CD4-positive, alpha-beta T cell treated with Interleukin-10 for 1 hour (primary cell): ENCODE measurements around the gene CSTPP1.

Experiments
- DNase-seq: peaks from one replicate; pipeline ENCODE4 v3.0.0-alpha.2; 2020

The CSTPP1 gene, protein sequence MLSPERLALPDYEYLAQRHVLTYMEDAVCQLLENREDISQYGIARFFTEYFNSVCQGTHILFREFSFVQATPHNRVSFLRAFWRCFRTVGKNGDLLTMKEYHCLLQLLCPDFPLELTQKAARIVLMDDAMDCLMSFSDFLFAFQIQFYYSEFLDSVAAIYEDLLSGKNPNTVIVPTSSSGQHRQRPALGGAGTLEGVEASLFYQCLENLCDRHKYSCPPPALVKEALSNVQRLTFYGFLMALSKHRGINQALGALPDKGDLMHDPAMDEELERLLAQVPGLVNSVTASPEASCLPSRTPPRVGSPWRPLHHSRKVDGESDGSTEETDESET

DNA sequence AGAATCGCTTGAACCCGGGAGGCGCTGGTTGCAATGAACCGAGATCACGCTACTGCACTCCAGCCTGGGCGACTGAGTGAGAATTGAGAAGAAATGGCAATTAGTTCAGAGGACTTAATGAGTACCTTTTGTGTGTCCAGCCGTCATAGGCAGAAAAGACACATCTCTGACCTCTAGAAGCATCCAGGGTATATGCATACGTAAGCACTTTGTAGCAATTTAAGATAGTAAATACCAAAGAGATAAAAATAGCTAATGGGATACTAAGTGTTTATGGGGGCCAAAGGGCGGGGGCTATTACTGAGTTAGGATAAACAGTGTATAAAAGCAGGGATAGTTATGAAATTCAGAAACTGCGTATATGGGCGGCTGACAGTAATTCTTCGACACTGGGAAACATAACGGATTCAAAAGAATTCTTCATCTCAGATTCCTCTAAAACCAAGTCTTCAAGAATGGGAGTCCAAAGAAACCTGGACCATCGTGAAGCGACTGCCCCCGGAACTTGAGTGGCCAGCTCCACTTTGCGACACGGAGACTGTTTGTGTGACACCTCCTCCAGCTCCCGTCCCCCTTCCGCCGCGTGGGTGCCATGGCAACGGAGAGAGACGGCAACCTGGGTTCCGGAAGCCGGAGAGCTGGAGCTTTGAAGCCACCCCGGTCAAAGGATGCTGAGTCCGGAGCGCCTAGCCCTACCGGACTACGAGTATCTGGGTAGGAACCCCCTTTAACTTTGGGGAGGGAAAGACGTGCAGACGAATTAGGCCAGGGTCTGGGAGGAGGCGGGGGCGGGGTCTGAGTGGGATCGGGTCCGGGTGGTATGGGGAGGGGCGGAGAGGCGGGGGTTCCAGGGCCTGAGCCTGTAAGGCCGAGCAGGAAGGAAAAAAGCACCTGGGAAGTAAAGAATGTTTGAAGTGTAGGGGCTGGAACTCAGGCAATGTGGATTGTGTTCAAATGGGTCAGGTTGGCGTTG lies at the start of gene CSTPP1:
Gene CSTPP1, plus strand, starts transcription at position 624 of the 973 bp plus-strand sequence. Its CDS starts 45 bp downstream, at position 669.
- peak; percentile 92 for DNase-seq

DNA sequence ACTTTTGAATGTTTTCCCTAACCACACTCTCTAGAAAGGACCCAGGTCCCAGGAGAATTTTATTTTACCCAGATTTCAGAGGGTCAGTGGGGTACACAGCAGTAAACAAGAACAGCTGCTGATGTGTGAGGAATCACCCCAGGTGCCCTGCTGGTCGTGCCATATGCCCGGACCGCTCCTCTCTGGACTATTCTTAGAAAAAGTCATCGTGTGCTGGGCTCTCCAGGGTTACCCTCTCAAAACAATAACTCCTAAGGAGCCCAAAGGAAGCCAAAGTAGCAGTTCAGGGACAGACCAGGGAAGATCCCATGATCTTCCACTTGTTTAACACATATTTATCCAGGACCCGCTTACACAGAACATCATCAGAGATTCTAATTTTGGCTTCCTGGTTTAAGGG lies 47.9 kb upstream of the CSTPP1 start:
- DNase-seq, result no peak

DNA sequence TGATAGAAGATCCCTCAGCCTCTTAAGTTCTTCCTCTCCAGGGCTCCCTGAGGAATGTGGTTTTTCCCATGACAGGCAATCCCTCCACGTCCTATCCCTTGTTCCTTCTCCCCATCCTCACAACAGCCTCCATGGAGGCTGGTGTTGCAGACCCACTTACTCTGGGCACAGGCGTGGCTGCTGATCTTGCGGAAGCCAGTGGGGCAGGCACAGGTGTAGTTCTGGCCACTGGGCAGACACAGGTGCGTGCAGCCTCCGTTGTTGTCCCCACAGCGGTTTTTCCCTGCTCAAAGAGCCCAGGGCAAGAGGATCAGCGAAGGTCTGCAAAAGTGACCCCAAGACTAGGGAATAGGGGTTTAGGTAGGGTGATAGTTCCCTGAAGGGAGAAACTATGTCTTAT lies 47.3 kb upstream of the CSTPP1 start:
- no peak for DNase-seq

DNA sequence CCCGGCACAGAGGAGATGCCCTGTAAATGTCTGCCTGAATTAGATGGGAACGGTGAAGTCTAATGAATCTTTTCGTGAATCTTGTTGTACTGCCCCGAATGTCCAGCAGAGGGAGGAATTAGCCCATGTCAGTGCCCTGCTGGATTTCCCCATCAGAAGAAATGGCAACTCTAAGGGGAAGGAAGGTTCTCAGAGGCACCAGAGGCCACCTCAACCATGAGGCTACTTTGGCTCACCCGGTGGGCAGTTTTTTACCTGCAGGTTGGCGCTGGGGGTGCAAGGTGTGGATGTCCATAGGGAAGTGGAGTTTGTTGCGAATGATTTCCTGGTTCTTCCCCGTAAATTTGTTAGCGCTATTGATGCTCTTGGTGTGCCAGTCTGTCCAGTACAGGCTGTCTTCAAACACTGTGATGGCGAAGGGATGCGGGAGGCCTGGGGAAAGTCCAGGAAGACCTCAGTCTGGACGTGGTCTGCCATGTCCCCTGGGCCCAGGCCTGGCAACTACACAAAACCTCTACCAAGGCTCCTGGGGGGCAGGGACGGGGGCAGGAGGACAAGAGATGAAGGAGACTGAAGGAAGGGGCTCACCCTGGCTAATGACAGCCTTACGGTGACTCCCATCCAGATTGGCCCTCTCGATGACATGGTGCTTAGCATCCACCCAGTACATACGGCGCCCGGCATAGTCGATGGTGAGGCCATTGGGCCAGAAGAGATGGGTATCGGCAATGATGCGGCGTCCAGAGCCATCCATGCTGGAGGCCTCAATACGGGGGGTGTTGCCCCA lies 46.7 kb upstream of the CSTPP1 start:
- peak; percentile 78 for DNase-seq

DNA sequence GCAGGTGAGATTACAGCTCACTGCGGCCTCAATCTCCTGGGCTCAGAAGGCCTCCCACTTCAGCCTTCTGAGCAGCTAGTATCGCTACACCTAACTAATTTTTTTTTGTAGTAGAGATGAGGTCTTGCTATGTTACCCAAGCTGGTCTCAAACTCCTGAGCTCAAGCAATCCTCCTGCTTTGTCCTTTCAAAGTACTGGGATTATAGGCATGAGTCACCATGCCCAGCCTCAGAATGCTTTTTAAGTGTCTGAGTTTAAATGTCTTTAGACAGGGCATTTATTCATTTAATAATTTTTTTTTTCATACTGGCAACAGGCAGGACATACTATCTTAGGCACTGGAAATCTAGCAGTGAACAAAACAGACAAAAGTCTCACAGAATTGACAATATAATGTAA lies 45.9 kb upstream of the CSTPP1 start:
- no peak for DNase-seq

DNA sequence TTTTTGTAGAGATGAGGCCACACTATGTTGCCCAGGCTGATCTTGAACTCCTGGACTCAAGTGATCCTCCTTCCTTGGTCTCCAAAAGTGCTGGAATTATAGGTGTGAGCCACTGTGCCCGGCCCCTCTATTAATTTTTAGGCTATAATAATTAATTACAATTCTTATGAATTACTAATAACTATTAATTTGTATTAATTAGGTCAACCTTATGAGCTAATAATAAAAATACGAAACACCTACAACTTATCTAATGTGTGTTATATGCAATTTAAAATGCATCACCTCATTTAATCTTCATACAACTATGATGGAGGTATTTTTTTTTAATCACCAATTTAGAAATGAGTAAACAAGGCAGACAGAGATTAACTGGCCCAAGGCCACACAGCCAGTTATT lies 44.5 kb upstream of the CSTPP1 start:
- DNase-seq, result no peak

DNA sequence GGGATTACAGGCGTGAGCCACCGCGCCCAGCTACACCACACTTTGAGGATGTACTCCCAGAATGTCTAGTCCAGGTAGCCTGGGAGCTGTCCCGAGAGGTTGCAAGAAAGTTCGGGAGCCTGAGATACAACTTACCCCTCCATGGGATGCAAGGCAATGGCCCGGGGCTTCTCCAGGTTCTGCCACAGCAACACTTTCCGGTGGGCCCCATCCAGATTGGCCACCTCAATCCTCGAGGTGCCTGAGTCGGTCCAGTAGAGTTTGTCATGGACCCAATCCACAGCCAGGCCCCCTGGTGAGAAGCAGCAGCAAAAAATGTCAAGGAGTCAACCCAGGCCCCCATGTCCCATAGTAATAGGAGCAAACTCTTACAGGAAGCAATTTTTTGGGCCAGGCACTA lies 43.7 kb upstream of the CSTPP1 start:
- DNase-seq, result no peak

DNA sequence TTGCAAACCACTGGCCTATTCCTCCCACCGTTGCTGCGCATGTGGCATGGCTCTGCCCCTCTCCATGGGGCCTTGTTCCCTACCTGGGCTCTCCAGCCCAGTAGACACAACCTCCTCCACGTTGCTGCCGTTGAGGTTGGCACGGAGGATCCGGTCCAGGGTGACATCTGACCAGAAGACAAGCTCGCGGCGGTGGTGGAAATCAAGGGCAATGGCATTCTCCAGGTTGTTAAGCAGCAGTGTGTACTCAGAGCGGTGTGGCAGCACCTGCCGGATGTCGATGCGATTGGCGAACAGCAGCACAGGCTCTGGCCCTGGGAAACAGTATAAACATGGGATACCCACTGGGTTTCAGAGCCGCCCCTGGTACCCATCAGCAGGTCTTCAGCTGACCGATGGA lies 42.1 kb upstream of the CSTPP1 start:
- DNase-seq, result no peak

DNA sequence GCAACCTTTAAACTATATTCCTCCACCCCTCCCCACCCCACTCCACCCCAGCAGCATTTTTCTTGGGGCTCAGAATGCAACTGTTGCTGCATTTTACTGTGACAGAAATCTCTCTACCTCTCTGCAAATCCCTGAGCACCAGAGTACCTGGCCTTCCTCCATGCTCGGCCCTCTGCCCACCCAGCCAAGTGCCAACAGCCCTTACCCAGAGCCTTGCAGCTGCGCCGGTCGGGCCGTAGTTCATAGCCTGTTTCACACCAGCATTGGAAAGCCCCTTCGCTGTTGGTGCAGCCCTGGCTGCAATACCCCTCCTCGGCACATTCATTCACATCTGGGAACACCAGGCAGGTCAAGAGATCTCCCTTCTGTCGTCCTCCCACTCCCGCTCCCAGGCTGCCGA lies 41.6 kb upstream of the CSTPP1 start:
- DNase-seq, result no peak

DNA sequence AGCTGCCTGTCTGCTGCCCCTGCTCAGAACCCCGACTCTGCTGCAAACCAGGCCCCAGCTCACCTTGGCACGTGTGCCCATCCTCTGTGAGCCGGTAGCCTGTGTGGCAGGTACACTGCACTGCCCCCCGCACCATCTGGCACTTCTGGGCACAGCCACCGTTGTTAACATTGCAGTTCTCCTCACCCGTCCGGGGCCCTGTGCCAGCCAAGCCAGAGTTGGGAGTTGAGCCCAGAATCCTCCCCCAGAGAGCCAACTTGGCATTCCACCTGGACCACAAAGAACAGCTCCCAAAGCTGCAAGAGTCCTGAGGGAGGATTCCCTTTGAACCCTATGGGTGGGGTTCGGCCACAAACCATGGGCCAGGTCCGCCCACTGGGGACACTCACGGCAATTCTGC lies 40.7 kb upstream of the CSTPP1 start:
- no peak for DNase-seq

DNA sequence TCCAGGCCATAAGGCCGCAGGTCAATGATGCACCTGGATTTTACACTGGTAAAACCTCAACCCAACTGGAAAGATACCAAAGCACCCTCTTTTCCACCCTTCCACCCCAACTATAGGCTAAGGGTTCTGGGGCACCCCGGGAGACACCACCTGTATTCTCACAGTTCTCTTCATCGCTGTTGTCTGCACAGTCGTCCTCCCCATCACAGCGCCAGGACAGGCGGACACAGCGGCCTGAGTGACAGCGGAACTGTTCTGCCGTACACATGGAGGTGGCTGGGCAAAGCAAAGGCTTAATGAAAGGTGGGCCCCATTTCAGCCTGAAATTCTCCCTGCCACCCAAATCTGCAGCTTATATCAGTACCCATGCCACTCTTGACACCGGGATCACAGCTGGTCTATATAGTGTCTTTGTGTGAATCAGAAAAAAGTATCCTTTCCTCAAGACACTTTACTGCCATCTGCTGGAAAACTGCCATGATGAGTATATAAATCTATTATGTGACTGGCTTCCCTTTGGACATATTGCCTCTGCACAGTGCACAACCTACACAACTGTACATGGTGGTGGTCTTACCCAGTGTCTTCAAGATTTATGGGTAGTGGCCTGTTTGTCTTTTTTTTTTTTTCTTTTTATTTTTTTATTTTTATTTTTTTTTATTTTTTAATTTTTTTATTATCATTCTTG lies 39.7 kb upstream of the CSTPP1 start:
- peak; percentile 28 for DNase-seq

DNA sequence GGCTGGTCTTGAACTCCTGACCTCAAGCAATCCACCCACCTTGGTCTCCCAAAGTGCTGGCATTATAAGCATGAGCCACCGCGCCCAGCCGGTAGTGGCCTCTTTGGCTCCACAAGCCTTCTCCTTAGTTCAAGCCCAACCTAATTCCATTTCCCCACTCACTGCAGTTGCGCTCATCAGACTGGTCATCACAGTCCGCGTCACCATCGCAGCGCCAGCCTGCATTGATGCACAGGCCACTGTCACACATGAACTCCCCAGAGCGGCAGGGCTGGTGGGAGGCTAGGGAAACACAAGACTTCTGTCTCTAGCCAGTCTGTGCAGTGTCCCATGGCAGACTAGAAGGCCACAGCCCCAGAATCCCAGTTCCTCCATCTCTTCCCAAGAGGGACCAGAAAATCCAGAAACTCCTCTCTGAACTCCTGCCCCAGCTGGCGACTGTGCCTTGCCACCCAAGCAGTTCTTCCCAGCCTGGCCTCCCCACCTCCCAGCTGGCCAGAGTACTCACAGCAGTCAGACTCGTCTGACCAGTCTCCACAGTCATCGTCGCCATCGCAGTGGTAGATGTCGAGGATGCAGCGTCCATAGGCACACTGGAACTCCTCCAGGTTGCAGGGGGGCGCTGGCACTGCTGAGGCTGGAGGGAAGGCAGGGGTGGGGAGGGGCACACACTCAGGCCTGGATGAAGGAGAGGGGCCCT lies 38.0 kb upstream of the CSTPP1 start:
- DNase-seq, result no peak

DNA sequence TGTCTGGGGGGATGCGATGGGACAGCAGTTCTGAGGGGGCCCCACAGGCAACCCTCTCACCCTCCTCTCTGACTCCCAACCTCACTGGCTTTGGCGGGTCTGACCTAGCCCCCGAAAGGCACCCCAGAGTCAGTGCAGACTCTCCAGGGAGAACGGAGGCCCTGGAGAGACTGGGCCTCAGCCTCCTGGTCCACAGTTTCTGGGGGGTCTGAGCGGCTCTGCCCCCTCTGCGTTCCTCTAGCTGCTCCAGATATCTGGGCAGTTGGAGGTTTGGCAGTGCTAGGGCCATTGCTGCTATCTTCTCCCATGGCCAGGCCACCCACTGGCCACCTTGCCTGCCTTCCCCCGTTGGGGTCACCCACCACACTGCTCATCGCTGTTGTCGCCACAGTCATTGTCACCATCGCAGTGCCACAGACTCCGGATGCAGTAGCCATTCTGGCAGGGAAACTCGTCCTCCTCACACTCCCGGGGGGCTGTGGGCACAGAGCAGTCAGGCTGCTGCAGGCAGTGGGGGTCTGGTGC lies 37.0 kb upstream of the CSTPP1 start:
- DNase-seq, result no peak

DNA sequence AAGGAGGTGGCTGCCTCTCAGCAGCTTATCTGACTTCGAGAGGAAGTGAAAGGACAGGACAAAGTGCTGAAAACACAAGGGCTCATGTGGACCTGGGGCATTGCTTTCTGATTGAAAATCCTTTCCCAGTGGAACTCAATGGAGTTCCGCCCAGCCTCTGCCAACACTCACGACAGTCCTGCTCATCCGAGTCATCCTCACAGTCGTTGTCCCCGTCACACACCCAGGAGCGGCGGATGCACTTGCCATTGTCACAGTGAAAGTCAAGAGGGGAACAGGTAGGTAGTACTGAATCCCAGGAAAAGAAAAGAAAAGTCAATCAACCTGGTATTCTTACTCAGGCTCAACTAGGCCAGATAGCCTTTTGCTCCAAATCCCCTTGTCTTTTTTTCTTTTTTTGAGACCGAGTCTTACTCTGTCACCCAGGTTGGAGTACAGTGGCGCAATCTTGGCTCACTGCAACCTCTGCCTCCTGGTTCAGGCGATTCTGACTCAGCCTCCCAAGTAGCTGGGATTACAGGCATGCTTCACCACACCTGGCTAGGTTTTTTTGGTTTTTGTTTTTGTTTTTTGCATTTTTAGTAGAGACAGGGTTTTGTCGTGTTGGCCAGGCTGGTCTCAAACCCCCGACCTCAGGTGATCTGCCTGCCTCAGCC lies 36.3 kb upstream of the CSTPP1 start:
- DNase-seq, result no peak

DNA sequence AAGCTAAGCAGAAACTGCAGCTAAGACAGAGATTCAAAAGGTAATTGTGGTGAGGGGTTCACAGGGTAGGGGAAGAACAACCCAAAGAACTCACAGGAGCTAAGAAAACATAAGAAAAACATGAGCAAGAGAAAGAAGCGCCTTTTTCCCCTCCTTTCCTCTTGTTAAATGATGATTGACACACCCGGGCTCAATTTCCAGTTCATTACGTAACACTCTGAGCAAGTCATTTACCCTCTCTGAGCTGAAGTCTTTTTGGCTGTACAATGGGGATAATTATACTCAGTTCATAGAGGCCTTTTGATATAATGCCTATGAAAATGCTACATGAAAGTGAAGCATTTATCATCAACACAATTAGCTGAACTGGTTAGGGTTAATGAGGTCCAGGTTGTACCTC lies 35.4 kb upstream of the CSTPP1 start:
- no peak for DNase-seq

DNA sequence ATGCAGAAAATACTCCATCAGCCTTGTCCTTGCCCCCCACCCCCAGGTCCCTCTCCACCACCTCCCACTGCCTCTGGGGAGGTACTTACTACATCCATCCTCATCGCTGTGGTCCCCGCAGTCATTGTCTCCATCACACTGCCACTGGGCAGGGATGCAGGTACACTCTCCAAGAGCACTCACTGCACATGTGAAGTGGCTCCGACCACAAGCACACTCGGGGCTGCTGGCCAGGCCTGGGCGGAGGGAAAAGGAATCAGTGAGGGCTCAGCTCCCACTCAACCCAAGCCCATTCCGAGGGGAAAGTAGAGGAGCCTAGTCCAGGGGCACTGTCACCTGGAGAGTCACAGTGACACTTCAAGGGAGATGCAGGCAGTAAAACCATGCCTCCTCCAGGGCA lies 33.9 kb upstream of the CSTPP1 start:
- no peak for DNase-seq

DNA sequence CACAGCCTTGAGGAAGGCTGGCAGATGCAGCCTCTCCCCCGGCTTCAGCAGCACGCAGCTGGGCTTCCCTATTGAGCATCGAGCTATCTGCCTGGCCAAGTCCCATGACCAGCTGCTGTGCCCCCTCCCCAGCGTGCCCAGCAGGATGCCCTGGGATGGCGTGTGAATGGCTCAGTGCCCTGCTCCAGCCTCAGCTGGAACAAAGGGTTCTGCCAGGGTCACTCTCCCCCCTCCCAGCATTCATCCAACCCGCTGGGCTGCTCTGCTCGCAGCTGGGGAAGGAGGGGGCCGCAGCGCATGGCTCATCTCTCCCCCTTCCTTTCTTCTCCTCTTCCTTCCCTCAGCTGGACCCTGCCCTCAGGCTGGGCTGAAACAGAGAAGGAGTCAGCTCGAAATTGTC lies 32.7 kb upstream of the CSTPP1 start:
- DNase-seq, result no peak

DNA sequence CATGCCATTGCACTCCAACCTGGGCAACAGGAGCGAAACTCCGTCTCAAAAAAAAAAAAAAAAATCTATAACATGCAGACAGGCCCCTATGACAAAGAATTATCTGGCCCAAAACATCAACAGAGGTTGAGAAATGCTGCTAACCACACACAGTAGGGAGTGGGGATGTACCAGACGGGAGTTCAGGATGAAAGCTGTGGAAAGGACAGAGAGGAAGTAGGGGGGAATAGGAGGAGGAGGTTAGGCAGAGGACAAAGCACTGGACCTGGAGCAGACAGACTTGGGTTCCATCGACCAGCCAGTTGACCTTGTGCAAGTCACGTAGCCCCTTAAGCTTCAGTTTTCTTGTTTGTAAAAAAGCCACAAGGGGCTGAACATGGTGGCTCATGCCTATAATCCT lies 30.8 kb upstream of the CSTPP1 start:
- DNase-seq, result no peak

DNA sequence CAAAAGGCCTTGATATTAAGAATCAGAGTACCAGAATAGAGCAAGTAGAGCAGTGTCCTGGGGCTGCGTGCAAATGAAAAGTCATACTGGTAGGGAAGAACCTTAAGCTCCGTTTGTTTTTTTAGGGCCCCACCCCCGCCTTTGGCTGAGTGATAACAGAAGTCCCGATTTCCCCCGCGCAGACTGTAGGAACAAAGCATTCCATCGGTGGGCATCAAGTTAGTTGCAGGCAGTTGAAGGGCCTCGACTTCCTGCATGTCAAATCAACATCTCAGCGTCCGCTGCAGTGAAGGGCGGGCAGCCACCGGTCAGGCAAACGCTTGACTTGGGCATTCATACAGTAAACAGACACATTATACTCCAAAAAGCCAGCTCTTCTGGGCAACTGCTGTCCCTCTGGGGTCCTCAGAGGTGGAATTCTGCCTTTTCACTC lies 29.9 kb upstream of the CSTPP1 start:
- no peak for DNase-seq

DNA sequence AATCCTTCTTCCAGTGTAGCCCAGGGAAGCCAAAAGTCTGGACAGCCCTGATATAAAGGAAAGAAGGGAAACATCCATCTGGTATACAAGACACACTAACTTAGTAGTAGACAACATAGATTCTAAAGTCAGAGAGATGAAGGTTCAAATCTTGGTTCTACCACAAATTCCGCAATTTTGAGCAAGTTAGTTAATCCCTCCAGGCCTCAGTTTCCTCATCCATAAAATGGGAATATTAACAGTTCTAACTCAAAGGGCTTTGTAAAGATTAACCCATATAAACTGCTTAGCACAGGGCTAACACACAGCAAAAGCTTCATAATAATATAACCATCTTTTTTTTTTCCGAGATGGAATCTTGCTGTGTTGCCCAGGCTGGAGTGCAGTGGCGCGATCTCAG lies 29.0 kb upstream of the CSTPP1 start:
- DNase-seq, result no peak

DNA sequence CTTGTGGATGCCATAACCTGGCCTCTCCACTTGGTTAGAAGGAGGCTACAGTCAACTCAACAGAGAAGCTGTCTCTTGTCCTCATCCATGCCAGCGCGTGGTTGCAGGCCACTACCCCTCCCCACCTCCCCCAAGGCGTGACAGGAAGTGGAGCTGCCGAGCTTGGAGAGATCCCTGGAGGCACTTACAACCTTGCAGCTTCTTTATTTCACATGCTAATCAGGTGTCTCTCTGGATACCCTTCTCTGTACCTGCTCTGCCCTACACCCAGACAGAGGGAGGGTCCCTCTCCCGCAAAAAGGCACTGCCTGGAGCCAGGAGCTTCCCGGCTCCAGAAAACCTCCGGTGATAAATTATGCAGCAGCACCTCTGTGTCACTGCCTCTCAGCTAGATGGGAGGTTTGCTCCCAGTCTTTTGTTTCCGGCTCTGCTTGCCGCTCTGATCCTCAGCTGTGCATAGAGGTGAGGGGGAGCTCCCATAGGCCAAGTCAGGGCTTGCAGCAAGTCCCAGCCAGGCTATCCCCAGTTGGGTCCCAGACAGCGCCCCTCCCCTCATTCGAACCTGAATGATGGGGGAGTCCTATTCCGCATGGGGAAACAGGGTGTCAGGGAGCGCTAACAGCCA lies 23.9 kb upstream of the CSTPP1 start:
- no peak for DNase-seq
